Gastroesophageal sphincter (tissue), 3 donors: ENCODE measurements around the gene IL13.

ENCODE experiments used
- CTCF ChIP-seq, 4 experiments: fragments of 200-600 bp in 2 of 4; fragments of 450-650 bp in 2 of 4; sonication (generic) in 1 of 4; IDR thresholded peaks; one replicate each; pipeline ENCODE4 v1.5.1; 2017 to 2019; ENCODE audit warnings: antibody characterized with exemption in 4 of 4, mild to moderate bottlenecking in 2 of 4, moderate library complexity in 2 of 4
- EP300 ChIP-seq: sonication (generic); formaldehyde crosslinking; IDR thresholded peaks from one replicate; pipeline ENCODE4 v1.6.1; 2017; ENCODE audit warnings: antibody characterized with exemption, mild to moderate bottlenecking
- POLR2A ChIP-seq, 2 donors: fragments of 450-650 bp; IDR thresholded peaks; one replicate each; pipeline ENCODE4 v1.6.1; 2017; ENCODE audit warnings: antibody characterized with exemption in 2 of 2, mild to moderate bottlenecking in 2 of 2, moderate library complexity in 1 of 2

GRCh38 chr5:132671000-132671399 is 13.0 kb downstream of the IL13 start:
- no peak for TF ChIP-seq CTCF (IDR thresholded peaks at IDR 0.05)
- no peak for TF ChIP-seq POLR2A (IDR thresholded peaks at IDR 0.05)
- TF ChIP-seq EP300, result no peak
